ENCODE data around the gene SFTPB.
"Not testable (repeated sequence)": the region's sequence is repeated elsewhere in the genome, so short reads cannot be mapped to it uniquely, and the experiment has no call there.

DNA sequence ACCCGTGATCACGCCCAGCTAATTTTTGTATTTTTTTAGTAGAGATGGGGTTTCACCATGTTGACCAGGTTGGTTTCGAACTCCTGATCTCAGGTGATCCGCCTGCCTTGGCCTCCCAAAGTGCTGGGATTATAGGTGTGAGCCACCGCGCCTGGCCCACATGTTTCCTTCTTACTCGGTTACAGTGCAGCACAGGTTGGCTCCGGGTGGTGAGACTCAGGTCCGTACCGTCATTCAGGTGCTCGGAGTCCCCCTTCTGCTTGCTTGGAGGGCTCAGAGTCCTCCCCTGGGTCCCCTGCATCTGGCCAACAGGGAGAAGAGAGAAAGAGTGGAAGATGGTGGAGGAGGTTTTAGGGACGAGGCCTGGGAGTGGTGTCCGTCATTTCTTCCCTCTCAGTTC lies 2.4 kb upstream of the SFTPB start:
- TF ChIP-seq CTCF (IDR thresholded peaks at IDR 0.05; ENCODE audit: low read depth, low read length, missing input control); GABPA (IDR thresholded peaks at IDR 0.05 in 1 of 2, conservative IDR thresholded peaks at IDR 0.05 in 1 of 2); RAD21 (IDR thresholded peaks at IDR 0.05); RXRA (IDR thresholded peaks at IDR 0.05); TAF1 (conservative IDR thresholded peaks at IDR 0.05); FOXA1 (IDR thresholded peaks at IDR 0.05); YY1 (IDR thresholded peaks at IDR 0.05); SP1 (IDR thresholded peaks at IDR 0.05): not testable (repeated sequence)
- TF ChIP-seq, protein P1, sequence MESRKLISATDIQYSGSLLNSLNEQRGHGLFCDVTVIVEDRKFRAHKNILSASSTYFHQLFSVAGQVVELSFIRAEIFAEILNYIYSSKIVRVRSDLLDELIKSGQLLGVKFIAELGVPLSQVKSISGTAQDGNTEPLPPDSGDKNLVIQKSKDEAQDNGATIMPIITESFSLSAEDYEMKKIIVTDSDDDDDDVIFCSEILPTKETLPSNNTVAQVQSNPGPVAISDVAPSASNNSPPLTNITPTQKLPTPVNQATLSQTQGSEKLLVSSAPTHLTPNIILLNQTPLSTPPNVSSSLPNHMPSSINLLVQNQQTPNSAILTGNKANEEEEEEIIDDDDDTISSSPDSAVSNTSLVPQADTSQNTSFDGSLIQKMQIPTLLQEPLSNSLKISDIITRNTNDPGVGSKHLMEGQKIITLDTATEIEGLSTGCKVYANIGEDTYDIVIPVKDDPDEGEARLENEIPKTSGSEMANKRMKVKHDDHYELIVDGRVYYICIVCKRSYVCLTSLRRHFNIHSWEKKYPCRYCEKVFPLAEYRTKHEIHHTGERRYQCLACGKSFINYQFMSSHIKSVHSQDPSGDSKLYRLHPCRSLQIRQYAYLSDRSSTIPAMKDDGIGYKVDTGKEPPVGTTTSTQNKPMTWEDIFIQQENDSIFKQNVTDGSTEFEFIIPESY (IDR thresholded peaks at IDR 0.05) = not testable (repeated sequence)
- TF ChIP-seq, protein P2, sequence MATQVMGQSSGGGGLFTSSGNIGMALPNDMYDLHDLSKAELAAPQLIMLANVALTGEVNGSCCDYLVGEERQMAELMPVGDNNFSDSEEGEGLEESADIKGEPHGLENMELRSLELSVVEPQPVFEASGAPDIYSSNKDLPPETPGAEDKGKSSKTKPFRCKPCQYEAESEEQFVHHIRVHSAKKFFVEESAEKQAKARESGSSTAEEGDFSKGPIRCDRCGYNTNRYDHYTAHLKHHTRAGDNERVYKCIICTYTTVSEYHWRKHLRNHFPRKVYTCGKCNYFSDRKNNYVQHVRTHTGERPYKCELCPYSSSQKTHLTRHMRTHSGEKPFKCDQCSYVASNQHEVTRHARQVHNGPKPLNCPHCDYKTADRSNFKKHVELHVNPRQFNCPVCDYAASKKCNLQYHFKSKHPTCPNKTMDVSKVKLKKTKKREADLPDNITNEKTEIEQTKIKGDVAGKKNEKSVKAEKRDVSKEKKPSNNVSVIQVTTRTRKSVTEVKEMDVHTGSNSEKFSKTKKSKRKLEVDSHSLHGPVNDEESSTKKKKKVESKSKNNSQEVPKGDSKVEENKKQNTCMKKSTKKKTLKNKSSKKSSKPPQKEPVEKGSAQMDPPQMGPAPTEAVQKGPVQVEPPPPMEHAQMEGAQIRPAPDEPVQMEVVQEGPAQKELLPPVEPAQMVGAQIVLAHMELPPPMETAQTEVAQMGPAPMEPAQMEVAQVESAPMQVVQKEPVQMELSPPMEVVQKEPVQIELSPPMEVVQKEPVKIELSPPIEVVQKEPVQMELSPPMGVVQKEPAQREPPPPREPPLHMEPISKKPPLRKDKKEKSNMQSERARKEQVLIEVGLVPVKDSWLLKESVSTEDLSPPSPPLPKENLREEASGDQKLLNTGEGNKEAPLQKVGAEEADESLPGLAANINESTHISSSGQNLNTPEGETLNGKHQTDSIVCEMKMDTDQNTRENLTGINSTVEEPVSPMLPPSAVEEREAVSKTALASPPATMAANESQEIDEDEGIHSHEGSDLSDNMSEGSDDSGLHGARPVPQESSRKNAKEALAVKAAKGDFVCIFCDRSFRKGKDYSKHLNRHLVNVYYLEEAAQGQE (IDR thresholded peaks at IDR 0.05) = not testable (repeated sequence)
- TF ChIP-seq, protein P3, sequence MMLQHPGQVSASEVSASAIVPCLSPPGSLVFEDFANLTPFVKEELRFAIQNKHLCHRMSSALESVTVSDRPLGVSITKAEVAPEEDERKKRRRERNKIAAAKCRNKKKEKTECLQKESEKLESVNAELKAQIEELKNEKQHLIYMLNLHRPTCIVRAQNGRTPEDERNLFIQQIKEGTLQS (IDR thresholded peaks at IDR 0.05) = not testable (repeated sequence)

Measured in liver (tissue), 3 donors.